Renal pelvis (tissue), 4 donors: ENCODE results near the gene ATG2B. TPM values are rescaled to one million over a fixed set of nuclear protein-coding genes. Genes with fewer than 3 reads are reported as not detected.
"Not testable (repeated sequence)": the region's sequence is repeated elsewhere in the genome, so short reads cannot be mapped to it uniquely, and the experiment has no call there.

Source experiments
- DNase-seq: peaks from one replicate; pipeline ENCODE4 v3.0.0-alpha.2; 2013
- polyA plus RNA-seq, 3 donors: library from polyadenylated mRNA; unstranded; fragments of 120-200 nt; gene quantifications; one replicate each; pipeline ENCODE4 v1.2.1, GENCODE V29; 2013; ENCODE audit not compliant: insufficient read length in 3 of 3

ATG2B gene
- polyA plus RNA-seq, 3 donors, result 26.8 to 47.0 (median 44.1) TPM

GRCh38 chr14:96252323-96252998 lies 110.7 kb downstream of the ATG2B start:
- DNase-seq, result no peak

- DNase-seq, result no peak
Measured at GRCh38 chr14:96251656-96252155, 111.4 kb downstream of the ATG2B start.

- DNase-seq, result no peak
Measured at GRCh38 chr14:96250485-96250884, 112.7 kb downstream of the ATG2B start.

- DNase-seq, result no peak
Measured at GRCh38 chr14:96249029-96249428, 114.1 kb downstream of the ATG2B start.

- DNase-seq, result no peak
Measured at GRCh38 chr14:96247031-96247430, 116.1 kb downstream of the ATG2B start.

GRCh38 chr14:96246539-96246847 lies 116.6 kb downstream of the ATG2B start:
- no peak for DNase-seq

GRCh38 chr14:96245710-96246538 lies 117.2 kb downstream of the ATG2B start:
- DNase-seq, result no peak

- DNase-seq, result not testable (repeated sequence)
Measured at GRCh38 chr14:96245074-96245473, 118.1 kb downstream of the ATG2B start.

- no peak for DNase-seq
Measured at GRCh38 chr14:96243785-96244184, 119.4 kb downstream of the ATG2B start.

- no peak for DNase-seq
Measured at GRCh38 chr14:96242126-96242525, 121.0 kb downstream of the ATG2B start.

GRCh38 chr14:96240641-96241040 lies 122.5 kb downstream of the ATG2B start:
- no peak for DNase-seq

GRCh38 chr14:96239711-96240141 lies 123.4 kb downstream of the ATG2B start:
- no peak for DNase-seq

GRCh38 chr14:96238676-96239265 lies 124.4 kb downstream of the ATG2B start:
- no peak for DNase-seq

- no peak for DNase-seq
Measured at GRCh38 chr14:96237641-96238040, 125.5 kb downstream of the ATG2B start.

GRCh38 chr14:96235426-96235825 lies 127.7 kb downstream of the ATG2B start:
- DNase-seq, result no peak

GRCh38 chr14:96233661-96234060 lies 129.5 kb downstream of the ATG2B start:
- no peak for DNase-seq

GRCh38 chr14:96232506-96232905 lies 130.6 kb downstream of the ATG2B start:
- DNase-seq, result no peak

- DNase-seq, result no peak
Measured at GRCh38 chr14:96231526-96232130, 131.5 kb downstream of the ATG2B start.

- DNase-seq, result no peak
Measured at GRCh38 chr14:96231056-96231455, 132.1 kb downstream of the ATG2B start.

- DNase-seq, result no peak
Measured at GRCh38 chr14:96229315-96229714, 133.8 kb downstream of the ATG2B start.
